ENCODE data around the gene FREM2.

- TF ChIP-seq NFYB (CRISPR knock-in tag; IDR thresholded peaks at IDR 0.05) (no peak), CTCF (CRISPR knock-in tag; IDR thresholded peaks at IDR 0.05) (no peak), GABPB1 (CRISPR knock-in tag; IDR thresholded peaks at IDR 0.05) (no peak), TAF1 (CRISPR knock-in tag; IDR thresholded peaks at IDR 0.05) (no peak), ARID5B (CRISPR knock-in tag; IDR thresholded peaks at IDR 0.05) (no peak), YEATS2 (CRISPR knock-in tag; IDR thresholded peaks at IDR 0.05; ENCODE audit: borderline replicate concordance) (no peak), FOXK1 (CRISPR knock-in tag; IDR thresholded peaks at IDR 0.05; ENCODE audit: borderline replicate concordance, low read depth) (no peak), PBX3 (CRISPR knock-in tag; IDR thresholded peaks at IDR 0.05; ENCODE audit: borderline replicate concordance) (no peak), JUND (CRISPR knock-in tag; IDR thresholded peaks at IDR 0.05) (no peak), SMAD9 (CRISPR knock-in tag; IDR thresholded peaks at IDR 0.05) (no peak)
Measured at GRCh38 chr13:38702669-38703068, 15.8 kb downstream of the FREM2 start.
